HG03432 (cell line): ENCODE measurements around the gene GUCA2A.

Experiments used
- ATAC-seq: cut with Tn5 transposase; IDR thresholded peaks from one replicate; pipeline ENCODE4 v1.9.1; 2021; ENCODE audit warnings: mild to moderate bottlenecking, moderate library complexity; ENCODE audit not compliant: unreplicated experiment

The GUCA2A gene

GRCh38 chr1:42155362-42155761 lies 9.2 kb downstream of the GUCA2A start:
- ATAC-seq: no peak

DNA sequence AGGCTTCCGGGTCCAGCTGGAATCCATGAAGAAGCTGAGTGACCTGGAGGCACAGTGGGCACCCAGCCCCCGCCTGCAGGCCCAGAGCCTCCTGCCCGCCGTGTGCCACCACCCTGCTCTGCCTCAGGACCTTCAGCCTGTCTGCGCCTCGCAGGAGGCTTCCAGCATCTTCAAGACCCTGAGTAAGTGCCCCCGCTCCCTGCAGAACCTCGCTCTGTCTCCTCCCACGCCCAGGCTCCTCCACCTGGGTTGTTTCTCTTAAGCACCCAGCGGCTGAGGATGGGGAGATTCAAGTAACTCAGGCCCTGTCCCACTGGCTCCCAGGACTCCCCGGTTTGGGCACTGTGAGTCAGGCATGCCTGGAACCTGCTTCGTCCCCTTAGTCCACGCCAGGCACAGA lies 9.9 kb downstream of the GUCA2A start:
- no peak for ATAC-seq

GRCh38 chr1:42153624-42154023 lies 10.9 kb downstream of the GUCA2A start:
- ATAC-seq: no peak

DNA sequence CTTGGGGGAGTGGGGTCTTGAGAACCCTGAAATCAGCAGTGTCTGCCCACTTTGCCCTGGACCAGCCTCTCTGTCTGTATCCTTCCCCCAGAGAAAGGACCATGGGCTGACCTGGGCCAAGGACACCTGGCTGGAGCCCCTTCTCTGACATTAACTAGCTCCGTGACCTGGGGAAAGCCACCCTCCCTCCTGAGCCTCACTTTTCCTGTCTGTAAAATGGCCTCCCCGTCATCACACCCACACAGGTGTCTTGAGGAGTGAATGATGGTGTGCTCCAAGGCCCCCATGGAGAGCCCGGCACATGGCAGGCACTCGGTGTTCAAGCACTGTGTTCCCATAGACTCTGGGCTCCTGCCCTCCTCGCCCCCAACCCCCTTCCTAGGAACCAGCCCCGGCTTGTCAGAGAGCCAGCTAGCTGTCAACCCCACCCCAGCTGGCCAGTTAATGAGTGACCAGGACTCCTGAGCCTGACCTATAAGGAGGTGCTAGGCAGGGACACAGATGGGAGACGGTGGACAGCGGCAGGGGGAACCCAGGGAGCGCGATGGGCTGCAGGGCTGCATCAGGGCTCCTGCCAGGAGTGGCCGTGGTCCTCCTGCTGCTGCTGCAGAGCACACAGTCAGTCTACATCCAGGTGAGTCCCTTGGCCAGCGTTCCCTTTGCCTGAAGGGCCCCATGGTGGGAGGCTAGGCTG lies 11.5 kb downstream of the GUCA2A start, which contains the start of gene GUCA2B:
TSS of gene GUCA2B (plus strand) at position 504 of the 694 bp plus-strand sequence. CDS start at position 545, 41 bp downstream.
- no peak for ATAC-seq

- no peak for ATAC-seq
Observed at GRCh38 chr1:42152119-42152518, 12.4 kb downstream of the GUCA2A start.

- no peak for ATAC-seq
Observed at GRCh38 chr1:42150651-42151050, 13.9 kb downstream of the GUCA2A start.

DNA sequence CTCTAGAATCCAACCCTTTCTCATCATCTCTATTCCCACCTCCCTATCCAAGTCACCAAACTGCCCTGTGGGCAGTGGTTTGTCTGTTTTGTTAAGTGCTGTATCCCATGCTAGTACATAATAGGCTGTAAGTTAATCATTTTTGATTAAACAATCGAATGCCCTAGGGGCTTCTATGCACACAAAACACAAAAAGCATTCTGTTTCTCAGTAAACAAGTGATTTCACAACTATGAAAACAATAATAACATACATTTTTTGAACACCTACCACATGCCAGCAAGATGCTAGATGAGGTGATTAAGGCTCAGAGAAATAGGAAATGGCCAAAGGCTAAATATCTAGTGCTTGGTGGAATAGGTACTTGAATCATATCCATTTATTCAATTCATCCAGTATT lies 16.4 kb downstream of the GUCA2A start:
- no peak for ATAC-seq

- no peak for ATAC-seq
Observed at GRCh38 chr1:42146626-42147320, 17.8 kb downstream of the GUCA2A start.

DNA sequence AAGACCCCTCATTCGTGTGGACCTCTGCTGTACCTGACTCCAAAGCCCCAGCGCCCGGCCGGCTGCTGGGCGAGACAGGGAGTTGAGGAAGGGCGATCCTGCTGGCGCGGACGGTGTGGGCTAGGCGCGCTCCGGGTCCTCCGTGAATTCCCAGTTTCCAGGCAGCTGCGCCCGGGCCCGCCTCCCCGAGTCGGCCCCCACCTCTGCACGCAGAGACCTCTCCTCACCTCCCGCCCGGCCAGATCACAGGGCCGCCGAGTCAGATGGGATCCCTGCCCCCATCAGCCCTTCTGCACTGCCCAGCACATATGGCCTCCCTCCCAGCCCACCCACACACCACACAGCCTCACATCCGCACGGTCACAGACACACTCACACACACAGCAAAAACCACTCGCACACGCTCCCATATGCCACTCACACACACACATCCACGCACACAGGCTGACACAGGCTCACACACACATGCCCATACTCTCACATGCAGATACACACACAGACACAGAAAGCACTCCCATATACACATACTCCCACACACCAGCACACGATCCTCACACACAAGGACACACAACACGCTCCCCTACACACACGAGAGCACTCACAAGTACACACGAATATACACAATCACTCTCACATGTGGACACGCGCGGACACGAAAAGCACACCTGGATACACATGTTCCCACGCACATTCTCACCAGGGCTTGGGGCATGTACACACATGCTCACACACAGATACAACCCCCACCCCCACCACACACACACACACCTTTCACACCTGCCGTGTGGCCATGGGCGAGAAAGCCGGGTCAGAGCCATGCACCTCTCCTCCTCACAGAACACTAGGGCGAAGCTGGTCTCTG lies 18.6 kb downstream of the GUCA2A start:
- no peak for ATAC-seq

DNA sequence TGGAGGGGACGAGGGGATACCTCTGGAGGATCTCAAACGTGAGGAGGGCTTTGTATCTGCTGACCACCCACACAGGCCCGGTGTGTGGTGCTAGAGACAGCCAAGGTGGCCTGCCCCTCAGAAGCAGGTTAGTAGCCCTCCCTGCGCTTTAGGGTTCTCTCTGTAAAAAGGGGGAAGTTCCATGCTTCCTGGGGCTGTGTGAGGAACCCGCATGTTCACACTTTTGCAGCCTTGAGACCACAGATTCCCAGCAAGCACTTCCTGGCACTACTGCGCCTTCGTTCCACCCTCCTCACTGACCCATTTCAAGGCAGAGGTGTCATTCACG lies 19.2 kb downstream of the GUCA2A start:
- ATAC-seq: no peak

GRCh38 chr1:42144711-42145388 lies 19.7 kb downstream of the GUCA2A start:
- no peak for ATAC-seq

GRCh38 chr1:42143896-42144710 lies 20.4 kb downstream of the GUCA2A start:
- ATAC-seq: no peak

- ATAC-seq: no peak
Observed at GRCh38 chr1:42142894-42143675, 21.5 kb downstream of the GUCA2A start.

- ATAC-seq: no peak
Observed at GRCh38 chr1:42141978-42142377, 22.6 kb downstream of the GUCA2A start.

GRCh38 chr1:42140191-42140590 lies 24.4 kb downstream of the GUCA2A start:
- ATAC-seq: no peak

GRCh38 chr1:42139444-42139843 lies 25.1 kb downstream of the GUCA2A start:
- no peak for ATAC-seq

DNA sequence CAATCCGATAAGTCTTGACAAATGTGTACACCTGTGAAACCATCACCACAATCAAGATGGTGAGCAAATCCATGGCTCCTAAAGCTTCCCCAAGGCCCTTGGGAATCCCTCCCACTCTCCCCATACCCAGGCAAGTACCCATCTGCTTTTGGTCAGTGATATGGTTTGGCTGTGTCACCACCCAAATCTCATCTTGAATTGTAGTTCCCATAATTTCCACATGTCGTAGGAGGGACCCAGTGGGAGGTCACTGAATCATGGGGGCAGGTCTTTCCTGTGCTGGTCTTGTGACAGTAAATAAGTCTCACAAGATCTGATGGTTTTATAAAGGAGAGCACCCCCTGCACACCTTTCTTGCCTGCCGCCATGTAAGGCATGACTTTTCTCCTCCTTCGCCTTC lies 26.0 kb downstream of the GUCA2A start:
- ATAC-seq: no peak

- no peak for ATAC-seq
Observed at GRCh38 chr1:42137766-42138165, 26.8 kb downstream of the GUCA2A start.

DNA sequence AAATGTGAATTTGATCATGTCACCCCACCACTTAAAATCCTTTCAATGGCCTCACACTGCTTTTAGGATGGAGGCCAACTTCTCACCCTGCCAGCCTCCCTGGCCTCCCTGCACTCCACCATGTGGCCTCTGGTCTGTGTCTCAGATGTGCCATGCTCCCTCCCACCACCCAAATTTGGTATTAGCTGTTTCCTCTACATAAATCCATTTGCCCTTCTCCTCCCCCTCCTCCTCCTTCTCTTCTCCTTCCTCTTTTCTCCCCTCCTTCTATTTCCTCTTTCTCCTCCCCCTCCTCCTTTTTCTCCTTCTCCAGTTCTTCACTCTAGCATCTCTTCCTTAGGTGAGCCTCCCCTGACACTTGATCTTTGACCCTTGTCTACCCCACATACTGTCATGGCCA lies 28.1 kb downstream of the GUCA2A start:
- ATAC-seq: no peak

GRCh38 chr1:42135426-42135825 lies 29.1 kb downstream of the GUCA2A start:
- ATAC-seq: no peak
